GM19099 (cell line): ENCODE results near the gene SYNRG.

Experiments
- POLR2A ChIP-seq: IDR thresholded peaks from 3 replicates; pipeline ENCODE4 v1.6.1; 2011; ENCODE audit warnings: low read depth; ENCODE audit not compliant: insufficient read length; ENCODE audit errors: extremely low read depth

SYNRG gene

DNA sequence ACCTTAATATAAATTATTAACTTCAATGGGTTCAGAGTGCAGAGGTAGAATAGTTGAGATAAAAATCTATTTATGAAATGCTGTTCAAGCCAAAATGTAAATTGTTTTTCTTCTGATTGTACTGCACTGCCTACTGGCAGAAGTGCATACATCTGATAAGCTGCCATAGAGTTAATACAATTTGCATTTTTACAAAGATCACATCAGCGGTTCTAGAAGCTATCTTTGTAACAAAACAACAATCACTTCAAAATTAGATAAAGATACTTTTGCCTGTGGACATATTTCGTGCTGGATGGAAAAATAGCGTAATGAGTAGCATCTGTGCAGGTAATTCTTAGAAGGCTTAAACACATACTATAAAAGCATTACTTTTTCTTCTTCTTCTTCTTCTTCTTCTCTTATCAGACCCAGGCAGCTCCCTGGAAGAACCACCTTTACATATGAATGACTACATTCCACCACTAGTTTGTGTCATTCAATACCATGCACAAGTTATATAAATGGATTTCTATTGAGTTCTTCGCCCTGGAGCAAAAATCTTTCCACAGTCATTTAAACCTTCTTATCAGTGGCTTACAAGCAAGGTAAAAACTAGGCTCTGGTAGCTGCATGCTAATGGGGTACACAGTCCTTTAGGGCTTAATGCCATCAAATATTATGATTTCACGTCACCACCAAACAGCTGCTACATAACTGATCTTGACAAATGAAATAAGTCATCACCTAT is 47.0 kb downstream of the SYNRG start:
- no peak for TF ChIP-seq POLR2A

DNA sequence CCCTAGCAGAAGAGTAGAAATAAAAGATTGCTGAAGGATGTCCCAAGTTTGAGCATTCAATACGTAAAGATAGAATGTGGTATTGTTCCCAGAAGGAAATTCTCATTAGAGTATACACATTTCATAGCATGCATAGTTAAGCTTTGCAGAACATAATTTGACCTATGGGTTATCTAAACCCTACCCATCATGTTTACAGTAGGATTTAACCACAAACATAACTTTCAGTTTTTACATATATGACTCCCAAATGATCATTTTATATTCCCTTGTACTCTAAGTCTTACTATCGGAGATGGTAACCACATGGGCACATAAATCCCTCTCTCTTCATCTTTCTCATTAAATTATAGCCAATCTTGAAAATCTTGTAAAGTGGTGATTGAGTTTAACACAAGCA is 50.9 kb downstream of the SYNRG start:
- TF ChIP-seq POLR2A, result no peak

DNA sequence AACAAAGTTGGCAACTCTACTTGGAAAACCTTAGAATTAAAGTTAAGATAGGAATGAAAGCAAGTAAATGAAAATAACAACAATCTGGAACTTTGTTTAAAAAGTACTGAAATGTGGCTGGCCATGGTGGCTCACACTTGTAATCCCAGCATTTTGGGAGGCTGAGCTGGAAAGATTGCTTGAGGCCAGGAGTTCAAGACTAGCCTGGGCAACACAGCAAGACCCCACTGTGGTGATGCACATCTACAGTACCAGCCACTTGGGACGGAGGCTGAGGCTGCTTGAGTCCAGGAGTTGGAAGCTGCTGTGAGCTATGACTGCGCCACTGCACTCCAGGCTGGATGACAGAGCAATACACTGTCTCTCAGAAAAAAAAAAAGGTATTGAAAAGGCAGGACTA is 51.7 kb downstream of the SYNRG start:
- TF ChIP-seq POLR2A, result no peak

DNA sequence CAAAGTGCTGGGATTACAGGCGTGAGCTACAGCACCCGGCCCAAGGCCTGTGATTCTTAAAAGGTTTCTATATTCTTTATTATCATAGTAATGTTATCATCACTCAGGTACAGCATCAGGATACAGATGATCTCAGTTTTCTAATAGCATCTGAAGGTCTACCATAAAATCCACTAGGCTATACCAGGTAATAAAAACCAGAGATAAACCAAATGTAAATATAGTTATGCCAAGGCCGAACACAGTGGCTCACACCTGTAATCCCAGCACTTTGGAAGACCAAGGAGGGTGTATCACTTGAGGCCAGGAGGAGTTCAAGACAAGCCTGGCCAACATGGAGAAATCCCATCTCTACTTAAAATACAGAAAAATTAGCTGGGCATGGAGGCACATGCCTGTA is 53.8 kb downstream of the SYNRG start:
- TF ChIP-seq POLR2A, result no peak

DNA sequence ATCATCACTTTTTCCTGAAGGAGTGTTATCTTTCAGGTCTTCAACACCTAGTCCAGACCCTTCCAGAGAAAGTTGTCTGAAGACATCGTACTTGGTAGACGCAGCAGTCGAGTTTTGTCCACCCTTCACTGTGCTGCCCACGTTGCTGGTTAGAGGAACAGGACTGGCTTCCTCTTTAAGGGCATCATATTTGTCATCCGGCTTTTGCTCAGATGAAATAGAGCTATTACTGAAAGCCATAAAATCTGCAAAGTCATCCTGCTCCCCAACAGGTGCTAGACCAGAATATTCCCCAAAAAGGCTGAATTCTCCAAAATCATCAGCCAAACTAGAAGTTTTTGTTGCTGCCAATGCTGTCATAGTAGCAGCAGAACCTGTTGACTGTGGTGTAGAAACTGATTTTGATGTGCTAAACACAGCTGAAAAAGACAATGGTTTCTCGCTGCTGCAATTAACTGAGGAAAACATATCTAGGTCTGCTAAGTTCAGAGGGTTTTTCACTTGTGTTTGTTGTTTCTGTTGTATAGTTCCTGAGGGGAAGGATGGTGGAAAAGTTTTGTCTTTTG is 55.7 kb downstream of the SYNRG start:
- no peak for TF ChIP-seq POLR2A

DNA sequence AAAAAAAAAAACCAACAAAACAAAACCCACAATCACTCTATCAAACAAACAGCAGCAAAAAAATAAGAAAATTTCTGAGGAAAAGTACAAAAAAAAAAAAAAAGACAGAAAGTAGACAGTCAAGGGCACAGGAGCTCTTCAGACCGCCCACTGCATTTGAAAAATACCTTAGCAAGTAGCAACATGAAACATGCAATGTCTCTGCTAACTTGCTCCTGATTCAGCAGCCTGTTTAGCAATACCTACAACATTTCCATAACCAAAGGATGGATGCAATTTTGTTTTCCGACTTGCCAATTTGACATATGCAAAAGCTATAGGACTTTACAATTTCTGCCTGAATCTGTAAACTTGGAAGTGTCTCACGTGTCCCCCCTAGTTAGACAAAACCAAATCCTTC is 57.4 kb downstream of the SYNRG start:
- no peak for TF ChIP-seq POLR2A

DNA sequence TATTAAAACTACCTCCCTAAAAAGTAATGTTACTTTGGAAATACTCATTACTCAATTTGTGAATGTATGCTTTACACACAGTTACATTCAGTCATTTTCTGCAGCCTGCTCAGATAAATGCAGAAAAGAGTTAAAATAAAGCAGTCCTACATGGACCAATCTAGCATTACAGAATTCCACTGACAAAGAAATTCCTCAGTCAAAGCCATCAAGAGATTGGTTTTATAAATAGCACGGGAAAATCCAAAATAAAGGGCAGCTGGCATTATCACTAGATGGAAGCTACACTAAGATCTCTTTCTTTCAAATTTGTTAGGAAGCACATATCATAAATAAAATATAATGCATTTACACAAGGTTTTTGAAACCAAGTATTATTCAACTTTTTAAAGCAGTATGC is 61.2 kb downstream of the SYNRG start:
- no peak for TF ChIP-seq POLR2A

DNA sequence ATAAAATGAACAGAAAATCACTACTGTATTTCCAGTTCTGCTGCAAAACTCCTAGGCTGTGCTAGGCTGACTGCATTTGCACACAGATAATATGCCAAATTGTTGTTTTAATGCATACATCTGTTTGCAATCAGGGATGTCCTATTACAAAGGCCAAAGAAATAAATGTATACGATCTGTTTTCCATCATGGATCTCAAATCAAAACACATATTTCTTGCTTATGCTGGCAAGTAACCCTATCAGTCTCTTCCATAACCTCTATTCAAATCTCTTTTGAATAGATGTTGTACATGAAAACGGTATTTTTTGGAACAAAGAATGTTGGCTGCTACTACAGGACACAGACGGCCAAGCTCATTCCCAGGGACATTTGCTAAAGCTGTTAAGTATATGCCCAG is 62.9 kb downstream of the SYNRG start:
- no peak for TF ChIP-seq POLR2A

DNA sequence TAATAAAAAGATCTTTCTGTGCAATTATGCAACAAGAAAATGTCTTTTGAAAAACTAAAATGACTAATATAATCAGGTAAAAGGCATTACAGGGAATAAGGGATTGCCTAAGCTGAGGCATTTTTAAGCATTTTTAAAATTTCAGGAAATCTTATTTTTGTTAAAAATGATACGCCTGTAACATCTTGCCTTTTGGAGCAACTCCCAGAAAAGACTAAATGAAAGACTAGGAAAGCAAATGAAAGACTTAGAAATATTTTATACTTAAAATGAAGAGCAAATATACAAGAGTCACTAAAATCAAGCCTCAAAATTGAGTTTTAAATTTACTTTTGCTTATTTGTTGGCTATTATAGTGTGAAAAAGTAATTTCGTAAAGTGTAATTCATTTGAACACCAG is 63.7 kb downstream of the SYNRG start:
- no peak for TF ChIP-seq POLR2A

DNA sequence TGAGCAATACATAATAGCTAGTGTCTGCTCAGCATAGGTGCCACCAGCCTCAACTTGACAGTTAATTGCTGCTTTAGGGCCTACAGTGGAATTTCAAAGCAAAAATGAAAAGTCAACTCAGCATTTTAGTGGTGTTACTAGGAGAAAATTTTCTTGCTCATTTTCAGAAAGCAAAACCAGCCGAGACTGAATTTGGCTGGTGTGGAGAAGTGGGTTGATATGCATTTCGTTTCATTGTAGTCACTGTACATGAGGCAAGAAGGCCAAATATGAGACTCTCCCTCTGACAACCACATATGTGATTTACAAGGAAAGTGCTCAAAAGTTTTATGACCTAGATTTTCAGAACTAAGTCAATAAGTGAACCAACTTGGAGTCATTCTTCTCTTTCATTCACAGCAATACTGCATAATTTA is 65.6 kb downstream of the SYNRG start:
- no peak for TF ChIP-seq POLR2A

DNA sequence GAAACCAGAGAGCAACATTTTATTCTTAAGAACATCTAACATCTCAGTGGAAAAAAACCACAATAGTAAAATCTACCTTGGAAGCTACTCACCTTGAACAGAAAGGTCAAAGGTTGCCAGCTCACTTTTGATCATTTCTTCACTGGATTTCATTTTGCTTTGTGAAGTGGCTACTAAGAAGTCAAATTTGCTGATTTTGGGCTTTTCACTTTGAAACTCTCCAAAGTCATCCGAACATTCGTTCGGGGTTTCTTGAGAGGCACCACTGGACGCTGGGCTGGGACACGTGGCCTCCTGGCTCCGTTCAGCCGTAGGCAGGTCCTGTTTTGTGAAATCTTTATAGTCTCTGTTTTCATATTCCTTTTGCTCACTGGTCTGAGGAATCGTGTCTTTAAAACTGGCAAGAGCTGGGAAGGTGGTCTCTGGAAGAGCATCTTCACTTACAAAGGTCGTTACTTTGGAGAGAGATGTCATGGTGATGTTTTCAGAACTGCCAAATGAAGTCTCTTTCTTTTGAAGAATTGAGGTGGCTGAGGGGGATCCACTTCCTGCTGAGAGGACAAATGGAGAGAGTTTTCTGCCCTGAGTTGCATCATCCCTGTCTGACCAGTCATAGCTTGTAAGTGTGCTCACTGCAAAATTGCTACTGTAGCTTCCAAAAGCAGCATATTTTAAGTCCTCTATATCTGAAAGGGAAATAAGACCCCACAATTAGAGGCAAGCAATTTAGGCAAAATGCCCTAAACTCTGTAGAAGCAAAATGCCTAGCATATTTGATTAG is 67.1 kb downstream of the SYNRG start:
- TF ChIP-seq POLR2A, result no peak

DNA sequence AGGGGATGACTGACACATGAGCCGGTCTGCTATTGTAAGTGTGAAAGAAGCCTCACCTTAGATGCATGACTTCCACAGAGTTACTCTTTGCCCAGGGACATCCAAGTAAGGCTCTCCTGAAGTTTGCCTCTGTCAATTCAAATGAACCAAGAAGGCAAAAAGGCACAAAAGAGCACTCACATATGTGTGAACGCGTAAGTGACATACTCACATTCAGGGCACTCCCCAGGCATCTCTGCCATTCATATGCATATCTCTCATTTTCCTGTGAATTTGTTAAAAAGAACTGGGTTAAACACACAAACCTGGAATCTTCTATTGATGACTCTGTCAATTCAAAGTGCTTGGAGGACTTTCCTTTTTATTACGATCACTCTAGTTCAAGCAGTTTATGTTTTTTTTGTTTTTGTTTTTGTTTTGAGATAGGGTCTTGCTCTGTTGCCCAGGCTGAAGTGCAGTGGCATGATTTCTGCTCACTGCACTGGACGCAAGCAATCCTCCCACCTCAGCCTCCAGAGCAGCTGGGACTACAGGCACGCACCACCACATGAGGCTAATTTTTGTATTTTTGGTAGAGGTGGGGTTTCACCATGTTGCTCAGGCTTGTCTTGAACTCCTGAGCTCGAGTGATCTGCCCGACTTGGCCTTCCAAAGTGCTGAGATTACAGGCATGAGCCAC is 70.1 kb downstream of the SYNRG start:
- TF ChIP-seq POLR2A, result no peak

DNA sequence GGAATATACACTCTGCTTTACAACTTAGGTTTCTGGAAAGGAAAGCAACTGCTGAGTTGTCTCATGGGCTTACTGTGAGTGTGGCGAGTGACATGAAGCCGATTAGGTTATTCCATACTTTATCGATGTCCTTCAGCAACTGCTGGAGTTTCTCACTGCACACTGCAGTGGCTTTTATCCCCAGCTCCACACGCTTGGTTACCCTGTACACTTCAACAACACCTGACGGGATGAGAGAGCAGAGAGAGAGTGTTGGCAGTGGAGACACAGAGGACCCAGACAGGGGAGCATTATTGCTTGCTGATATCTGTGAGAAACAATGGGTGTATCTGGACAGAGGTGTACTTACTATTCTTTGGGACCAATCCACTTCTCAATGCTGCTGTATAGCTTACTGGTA is 73.3 kb downstream of the SYNRG start:
- no peak for TF ChIP-seq POLR2A

DNA sequence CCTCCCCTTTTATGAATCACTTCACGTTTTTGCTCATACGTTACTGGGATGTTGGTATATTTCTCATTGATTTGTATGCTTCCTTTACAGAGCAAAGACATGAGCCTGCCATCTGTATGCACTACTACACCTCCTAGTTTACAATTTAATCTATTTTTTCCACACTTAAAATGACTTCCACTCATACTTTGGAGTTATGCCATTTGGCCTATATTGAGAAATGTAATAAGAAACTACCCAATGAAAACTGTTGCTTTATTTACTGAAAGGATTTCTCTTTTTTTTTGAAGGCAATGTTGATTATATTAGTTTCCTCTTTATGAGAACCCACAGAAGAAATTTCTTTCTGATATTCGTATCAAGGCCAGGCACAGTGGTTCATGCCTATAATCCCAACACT is 76.5 kb downstream of the SYNRG start:
- no peak for TF ChIP-seq POLR2A

DNA sequence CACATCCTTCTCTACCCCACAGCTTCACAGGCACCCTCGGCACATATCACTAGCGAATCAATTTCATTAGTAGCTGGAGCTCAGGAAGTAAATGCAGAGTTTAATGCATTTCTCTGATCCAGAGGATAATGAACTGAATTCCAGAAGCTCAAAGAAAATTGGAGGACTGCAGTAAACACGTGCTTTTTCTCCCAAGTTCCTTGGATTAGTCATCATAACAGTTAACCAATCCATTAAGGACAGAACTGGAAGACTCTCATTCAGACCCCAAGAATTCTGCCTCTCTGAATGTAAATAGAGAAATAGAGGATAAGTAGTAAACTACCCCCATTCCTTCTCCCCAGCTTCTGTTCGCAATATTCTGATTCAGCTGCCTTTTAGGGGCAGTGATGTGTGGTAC is 78.8 kb downstream of the SYNRG start:
- no peak for TF ChIP-seq POLR2A
